Stimulated activated memory B cell treated with anti-CD40 and anti-IgM and Interleukin-4, amounts not matched to agents 10 μg/mL and 1 μg/mL and 100 μg/mL, for 72 hours (primary cell): Measurements from ENCODE around the gene CDKN2D.

Experiments
- ATAC-seq: fragments of 150-1000 bp; cut with Tn5 transposase; 2 replicates; pipeline ENCODE4 v1.10.0; 2021
- H3K27ac Mint-ChIP-seq: one replicate; pipeline ENCODE4 v1.8.0; 2022; ENCODE audit warnings: mild to moderate bottlenecking, mixed read lengths
- H3K27me3 Mint-ChIP-seq: one replicate; pipeline ENCODE4 v1.8.0; 2022; ENCODE audit warnings: mixed read lengths
- H3K36me3 Mint-ChIP-seq: one replicate; pipeline ENCODE4 v1.8.0; 2022; ENCODE audit warnings: mixed read lengths
- H3K4me1 Mint-ChIP-seq: one replicate; pipeline ENCODE4 v1.8.0; 2022; ENCODE audit warnings: mixed read lengths
- H3K4me3 Mint-ChIP-seq: one replicate; pipeline ENCODE4 v1.8.0; 2022; ENCODE audit warnings: mild to moderate bottlenecking, moderate library complexity, mixed read lengths
- H3K9me3 Mint-ChIP-seq: one replicate; pipeline ENCODE4 v1.8.0; 2022; ENCODE audit warnings: mixed read lengths

CDKN2D gene

GRCh38 chr19:10568826-10569651 lies at the start of gene CDKN2D:
CDKN2D (minus strand) TSS chr19:10568979; CDS start chr19:10568653, 326 bp downstream.
- H3K4me3 Mint-ChIP-seq = peak within 1 kb of the TSS; percentile 82
- peaks cover 60% of the 10 kb centered on the region for H3K4me1 Mint-ChIP-seq
- peak within 1 kb of the TSS; percentile 86 for H3K27ac Mint-ChIP-seq
- no peaks in the 10 kb centered on the region for H3K27me3 Mint-ChIP-seq
- ATAC-seq = peak; percentile 88
- no peaks in the 10 kb centered on the region for H3K9me3 Mint-ChIP-seq
- no peaks in the 10 kb centered on the region for H3K36me3 Mint-ChIP-seq

GRCh38 chr19:10617409-10618121 lies 48.8 kb upstream of the CDKN2D start:
- H3K27ac Mint-ChIP-seq = peak overlapping the region; percentile 38

DNA sequence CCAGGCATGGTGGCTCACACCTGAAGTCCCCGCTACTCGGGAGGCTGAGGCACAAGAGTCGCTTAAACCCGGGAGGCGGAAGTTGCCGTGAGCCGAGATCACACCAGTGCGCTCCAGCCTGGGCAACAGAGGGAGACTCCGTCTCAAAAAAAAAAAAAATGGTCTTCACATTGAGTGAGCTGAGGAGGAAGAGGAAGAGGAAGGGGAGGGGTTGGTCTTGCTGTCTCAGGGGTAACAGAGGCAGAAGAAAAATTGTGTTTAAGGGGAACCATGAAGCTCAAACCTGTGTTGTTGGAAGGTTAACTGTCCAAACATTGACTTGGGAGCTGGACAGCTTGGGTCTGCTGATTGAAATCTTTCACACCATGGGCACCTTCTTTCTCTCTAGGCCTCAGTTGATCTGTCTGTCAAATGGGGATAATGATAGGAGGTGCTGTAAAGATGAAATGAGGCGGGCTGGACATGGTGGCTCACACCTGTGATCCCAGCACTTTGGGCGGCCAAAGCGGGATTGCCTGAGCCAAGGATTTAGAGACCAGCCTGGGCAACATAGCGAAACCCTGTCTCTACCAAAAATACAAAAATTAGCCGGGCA lies 46.7 kb upstream of the CDKN2D start:
- H3K9me3 Mint-ChIP-seq = no peaks in the 10 kb centered on the region
- peak overlapping the region; percentile 74 for H3K27ac Mint-ChIP-seq
- peaks cover 48% of the 10 kb centered on the region for H3K4me1 Mint-ChIP-seq
- no peaks in the 10 kb centered on the region for H3K27me3 Mint-ChIP-seq
- peak overlapping the region; percentile 16 for H3K4me3 Mint-ChIP-seq
- peak; percentile 45 for ATAC-seq
- H3K36me3 Mint-ChIP-seq = peaks cover 30% of the 10 kb centered on the region

More at GRCh38 chr19:10617409-10618121, 48.8 kb upstream of the CDKN2D start:
- Mint-ChIP-seq H3K4me3 (no peak overlapping the region), H3K4me1 (peaks cover 66% of the 10 kb centered on the region), H3K9me3 (no peaks in the 10 kb centered on the region), H3K27me3 (no peaks in the 10 kb centered on the region), H3K36me3 (peaks cover 36% of the 10 kb centered on the region)
- ATAC-seq = no peak

DNA sequence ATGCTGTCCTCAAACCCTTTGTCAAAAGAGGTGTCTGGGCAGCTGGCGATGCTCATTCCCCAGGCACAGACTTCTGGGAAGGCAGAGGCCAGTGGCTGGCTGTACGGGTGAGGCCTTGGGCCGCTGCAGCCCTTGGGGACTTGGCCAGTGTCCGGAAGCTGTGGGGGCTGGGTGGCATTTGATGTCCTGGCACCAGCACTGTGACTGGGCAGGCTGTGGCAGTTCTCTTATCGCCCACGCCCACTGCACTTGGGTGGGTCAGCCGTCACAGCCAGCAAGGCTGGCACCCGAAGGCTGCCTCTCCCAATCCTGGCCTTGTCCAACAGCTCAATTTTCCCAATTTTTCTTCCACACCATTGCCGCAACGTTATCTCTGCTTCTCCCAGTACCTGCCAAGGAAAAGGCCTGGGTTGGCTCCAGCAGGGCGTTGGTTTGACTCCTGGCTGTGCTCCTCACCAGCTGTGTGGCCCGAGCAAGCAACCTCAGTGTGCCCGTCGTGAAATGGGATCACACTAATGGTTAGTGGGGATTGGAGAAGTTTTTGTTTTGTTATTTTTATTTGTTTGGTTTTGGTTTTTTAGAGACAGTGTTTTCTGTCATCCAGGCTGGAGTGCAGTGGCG lies 43.8 kb upstream of the CDKN2D start:
- H3K9me3 Mint-ChIP-seq = no peaks in the 10 kb centered on the region
- peak overlapping the region; percentile 51 for H3K27ac Mint-ChIP-seq
- no peak overlapping the region for H3K4me3 Mint-ChIP-seq
- no peaks in the 10 kb centered on the region for H3K27me3 Mint-ChIP-seq
- H3K36me3 Mint-ChIP-seq = peaks cover 25% of the 10 kb centered on the region
- no peak for ATAC-seq
- peaks cover 40% of the 10 kb centered on the region for H3K4me1 Mint-ChIP-seq

DNA sequence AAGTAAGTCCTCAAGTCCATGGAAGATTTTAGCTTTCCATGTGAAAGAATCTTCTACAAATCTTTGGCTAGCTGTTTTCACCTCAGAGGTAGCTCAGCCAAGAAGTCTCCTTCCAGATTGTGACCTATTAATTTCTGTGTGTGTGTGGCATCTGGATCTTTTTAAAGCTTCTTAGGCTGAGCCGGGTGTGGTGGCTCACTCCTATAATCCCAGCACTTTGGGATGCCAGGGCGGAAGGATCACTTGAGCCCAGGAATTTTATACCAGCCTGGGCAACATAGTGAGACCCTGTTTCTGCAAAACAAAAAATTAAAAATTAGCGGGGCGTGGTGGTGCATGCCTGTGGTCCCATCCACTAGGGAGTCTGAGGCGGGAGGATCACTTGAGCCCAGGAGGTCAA lies 43.1 kb upstream of the CDKN2D start:
- Mint-ChIP-seq H3K4me1 (peaks cover 33% of the 10 kb centered on the region), H3K27me3 (no peaks in the 10 kb centered on the region), H3K9me3 (no peaks in the 10 kb centered on the region), H3K27ac (no peak overlapping the region), H3K36me3 (peaks cover 21% of the 10 kb centered on the region), H3K4me3 (no peak overlapping the region)
- ATAC-seq = no peak

GRCh38 chr19:10604460-10604980 lies 35.7 kb upstream of the CDKN2D start:
- Mint-ChIP-seq H3K4me3 (peak overlapping the region; percentile 91), H3K36me3 (peaks cover 10% of the 10 kb centered on the region), H3K27ac (peak overlapping the region; percentile 96), H3K27me3 (no peaks in the 10 kb centered on the region), H3K9me3 (no peaks in the 10 kb centered on the region), H3K4me1 (peaks cover 29% of the 10 kb centered on the region)
- peak; percentile 48 for ATAC-seq

GRCh38 chr19:10603873-10604459 lies 35.2 kb upstream of the CDKN2D start:
- ATAC-seq = peak; percentile 56
- Mint-ChIP-seq H3K27ac (peak overlapping the region; percentile 96), H3K27me3 (no peaks in the 10 kb centered on the region), H3K36me3 (peaks cover 10% of the 10 kb centered on the region), H3K4me1 (peaks cover 29% of the 10 kb centered on the region), H3K4me3 (peak overlapping the region; percentile 91), H3K9me3 (no peaks in the 10 kb centered on the region)

GRCh38 chr19:10603084-10603872 lies 34.5 kb upstream of the CDKN2D start:
- Mint-ChIP-seq H3K27me3 (no peaks in the 10 kb centered on the region), H3K36me3 (peaks cover 10% of the 10 kb centered on the region), H3K9me3 (no peaks in the 10 kb centered on the region), H3K4me3 (peak overlapping the region; percentile 91), H3K27ac (peak overlapping the region; percentile 96), H3K4me1 (peaks cover 29% of the 10 kb centered on the region)
- ATAC-seq = peak; percentile 83

- peak; percentile 87 for ATAC-seq
- Mint-ChIP-seq H3K4me1 (peaks cover 33% of the 10 kb centered on the region), H3K27me3 (no peaks in the 10 kb centered on the region), H3K27ac (peak overlapping the region; percentile 96), H3K36me3 (peaks cover 10% of the 10 kb centered on the region), H3K9me3 (no peaks in the 10 kb centered on the region), H3K4me3 (peak overlapping the region; percentile 91)
Measured at GRCh38 chr19:10602330-10603083, 33.7 kb upstream of the CDKN2D start.

DNA sequence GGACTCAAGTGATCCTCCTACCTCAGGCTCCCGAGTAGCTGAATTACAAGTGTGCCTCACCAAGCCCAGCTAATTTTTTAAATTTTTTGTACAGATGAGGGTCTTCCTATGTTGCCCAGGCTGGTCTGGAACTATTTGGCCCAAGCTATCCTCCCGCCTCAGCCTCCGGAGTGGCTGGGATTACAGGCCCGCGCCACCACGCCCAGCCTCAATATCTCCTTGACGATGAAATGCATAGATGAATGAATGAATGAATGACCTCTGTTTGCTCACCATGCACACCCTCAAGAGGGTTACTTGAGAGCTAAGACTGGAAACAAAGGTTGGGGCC lies 33.2 kb upstream of the CDKN2D start:
- H3K27me3 Mint-ChIP-seq = no peaks in the 10 kb centered on the region
- H3K4me1 Mint-ChIP-seq = peaks cover 35% of the 10 kb centered on the region
- ATAC-seq = no peak
- H3K4me3 Mint-ChIP-seq = peak overlapping the region; percentile 81
- no peaks in the 10 kb centered on the region for H3K9me3 Mint-ChIP-seq
- H3K36me3 Mint-ChIP-seq = peaks cover 10% of the 10 kb centered on the region
- peak overlapping the region; percentile 96 for H3K27ac Mint-ChIP-seq

DNA sequence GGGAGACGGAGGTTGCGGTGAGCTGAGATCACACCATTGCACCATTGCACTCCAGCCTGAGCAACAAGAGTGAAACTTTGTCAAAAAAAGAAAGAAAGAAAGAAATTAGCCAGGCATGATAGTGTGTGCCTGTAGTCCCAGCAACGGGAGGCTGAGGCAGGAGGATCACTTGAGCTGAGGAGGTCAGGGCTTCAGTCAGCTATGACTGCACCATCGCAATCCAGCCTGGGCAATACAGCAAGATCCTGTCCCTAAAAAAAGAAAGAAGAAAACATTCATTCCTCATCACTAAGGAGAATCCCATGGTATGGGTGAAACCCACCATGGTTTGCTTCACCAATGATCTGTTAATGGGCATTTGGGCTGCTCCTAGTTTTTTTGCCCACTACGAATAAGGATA lies 31.4 kb upstream of the CDKN2D start:
- no peak overlapping the region for H3K4me3 Mint-ChIP-seq
- ATAC-seq = no peak
- no peaks in the 10 kb centered on the region for H3K9me3 Mint-ChIP-seq
- H3K27ac Mint-ChIP-seq = no peak overlapping the region
- H3K36me3 Mint-ChIP-seq = peaks cover 10% of the 10 kb centered on the region
- H3K4me1 Mint-ChIP-seq = peaks cover 53% of the 10 kb centered on the region
- no peaks in the 10 kb centered on the region for H3K27me3 Mint-ChIP-seq

DNA sequence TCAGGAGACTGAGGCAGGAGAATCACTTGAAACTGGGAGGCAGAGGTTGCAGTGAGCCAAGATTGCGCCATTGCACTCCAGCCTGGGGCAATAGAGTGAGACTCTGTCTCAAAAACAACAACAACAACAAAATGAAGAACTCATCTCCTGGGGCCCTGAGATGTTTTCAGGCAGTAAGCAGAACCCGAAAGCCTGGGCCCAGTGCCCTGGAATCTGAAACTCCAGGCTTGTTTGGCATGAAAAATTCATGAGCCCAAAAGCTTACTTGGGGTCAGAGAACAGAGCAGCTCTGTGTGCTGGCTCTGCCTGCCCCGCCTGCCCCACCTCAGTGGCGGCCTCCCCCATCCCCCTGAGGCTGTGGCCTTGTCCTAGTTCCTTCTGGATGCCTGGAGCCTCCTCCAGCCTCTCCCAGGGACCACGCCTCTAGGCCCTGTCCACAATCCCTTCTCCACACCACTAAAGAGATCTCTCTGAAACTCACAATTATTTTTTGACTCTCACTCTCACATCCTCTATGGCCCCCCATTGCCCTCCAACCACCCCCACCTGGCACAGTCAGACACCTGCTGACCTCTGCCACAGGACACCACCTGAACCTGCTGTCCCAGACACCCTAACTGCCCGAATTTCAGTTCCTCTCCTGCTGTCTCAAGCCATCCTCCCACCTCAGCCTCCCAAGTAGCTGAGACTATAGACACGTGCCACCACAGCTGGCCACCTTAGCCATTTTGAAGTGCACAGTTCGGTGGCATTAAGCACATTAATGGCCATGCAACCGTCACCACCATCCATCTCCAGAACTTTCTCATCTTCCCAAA lies 25.2 kb upstream of the CDKN2D start:
- H3K9me3 Mint-ChIP-seq = no peaks in the 10 kb centered on the region
- peak overlapping the region; percentile 55 for H3K4me3 Mint-ChIP-seq
- H3K4me1 Mint-ChIP-seq = peaks cover 44% of the 10 kb centered on the region
- H3K27me3 Mint-ChIP-seq = no peaks in the 10 kb centered on the region
- H3K36me3 Mint-ChIP-seq = no peaks in the 10 kb centered on the region
- H3K27ac Mint-ChIP-seq = peak overlapping the region; percentile 75
- peak; percentile 87 for ATAC-seq

DNA sequence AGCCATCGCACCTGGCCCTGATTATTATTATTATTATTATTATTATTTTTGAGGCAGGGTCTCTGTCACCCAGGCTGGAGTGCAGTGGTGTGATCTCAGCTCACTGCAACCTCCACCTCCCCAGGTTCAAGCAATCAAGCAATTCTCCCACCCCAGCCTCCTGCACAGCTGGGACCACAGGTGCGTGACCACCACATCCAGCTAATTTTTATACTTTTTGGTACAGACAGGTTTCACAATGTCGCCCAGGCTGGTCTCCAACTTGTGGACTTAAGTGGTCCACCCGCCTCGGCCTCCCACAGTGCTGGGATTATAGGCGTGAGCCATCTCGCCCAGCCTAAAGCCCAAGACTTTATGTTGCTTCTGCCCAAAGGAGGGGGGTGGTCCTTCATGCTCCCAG lies 24.4 kb upstream of the CDKN2D start:
- H3K4me3 Mint-ChIP-seq = no peak overlapping the region
- H3K9me3 Mint-ChIP-seq = no peaks in the 10 kb centered on the region
- H3K36me3 Mint-ChIP-seq = no peaks in the 10 kb centered on the region
- H3K27me3 Mint-ChIP-seq = no peaks in the 10 kb centered on the region
- peaks cover 43% of the 10 kb centered on the region for H3K4me1 Mint-ChIP-seq
- no peak overlapping the region for H3K27ac Mint-ChIP-seq
- ATAC-seq = no peak
